ENCODE measurements around the gene TPK1.

Gene TPK1

GRCh38 chr7:144820552-144820951 lies 15.3 kb downstream of the TPK1 start:
- no peak overlapping the region for H3K4me2 ChIP-seq (ENCODE audit: low read length)

DNA sequence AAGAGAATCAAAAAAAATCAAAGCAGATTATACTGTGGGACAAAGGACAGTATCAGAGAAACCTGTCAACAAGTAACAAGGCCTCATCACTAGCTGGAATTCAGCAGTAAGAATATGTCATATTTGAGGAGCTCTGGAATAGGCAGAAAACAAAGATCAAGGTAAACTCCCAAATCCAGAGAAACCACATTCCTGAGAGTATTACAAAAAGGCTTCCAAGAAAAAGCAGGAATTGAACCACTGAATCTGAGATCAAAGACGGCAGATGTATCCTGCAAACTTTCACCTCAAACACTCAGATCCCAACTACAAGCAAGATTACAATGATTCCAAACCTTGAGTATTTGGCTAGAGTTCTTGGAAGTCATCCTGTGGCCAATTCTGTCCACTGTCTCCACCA lies 16.3 kb downstream of the TPK1 start:
- Histone ChIP-seq H3K4me2 (ENCODE audit: low read length) (no peak overlapping the region), H3K4me3 (ENCODE audit: low read depth, low read length) (no peak overlapping the region), H3K9ac (no peak overlapping the region), H3K27me3 (ENCODE audit: control insufficient read depth, insufficient read depth, low read length) (no peaks in the 10 kb centered on the region), H2AFZ (no peak overlapping the region), H3K4me1 (peaks cover 7% of the 10 kb centered on the region), H3K79me2 (no peaks in the 10 kb centered on the region), H3K27ac (no peak overlapping the region), H3K9me3 (ENCODE audit: control insufficient read depth, low read length) (no peaks in the 10 kb centered on the region), H3K36me3 (ENCODE audit: control insufficient read depth, insufficient read depth, low read length) (no peaks in the 10 kb centered on the region)
- TF ChIP-seq CTCF (IDR thresholded peaks at IDR 0.05): no peak

More at GRCh38 chr7:144820552-144820951, 15.3 kb downstream of the TPK1 start:
- no peak overlapping the region for H3K27ac ChIP-seq
- H3K4me3 ChIP-seq (ENCODE audit: low read depth, low read length): no peak overlapping the region
- no peak overlapping the region for H2AFZ ChIP-seq
- no peak overlapping the region for H3K9ac ChIP-seq
- H3K9me3 ChIP-seq (ENCODE audit: control insufficient read depth, low read length): no peaks in the 10 kb centered on the region
- H3K79me2 ChIP-seq: no peaks in the 10 kb centered on the region
- no peaks in the 10 kb centered on the region for H3K36me3 ChIP-seq (ENCODE audit: control insufficient read depth, insufficient read depth, low read length)
- no peaks in the 10 kb centered on the region for H3K27me3 ChIP-seq (ENCODE audit: control insufficient read depth, insufficient read depth, low read length)
- peaks cover 10% of the 10 kb centered on the region for H3K4me1 ChIP-seq
- no peak for TF ChIP-seq CTCF (IDR thresholded peaks at IDR 0.05)

DNA sequence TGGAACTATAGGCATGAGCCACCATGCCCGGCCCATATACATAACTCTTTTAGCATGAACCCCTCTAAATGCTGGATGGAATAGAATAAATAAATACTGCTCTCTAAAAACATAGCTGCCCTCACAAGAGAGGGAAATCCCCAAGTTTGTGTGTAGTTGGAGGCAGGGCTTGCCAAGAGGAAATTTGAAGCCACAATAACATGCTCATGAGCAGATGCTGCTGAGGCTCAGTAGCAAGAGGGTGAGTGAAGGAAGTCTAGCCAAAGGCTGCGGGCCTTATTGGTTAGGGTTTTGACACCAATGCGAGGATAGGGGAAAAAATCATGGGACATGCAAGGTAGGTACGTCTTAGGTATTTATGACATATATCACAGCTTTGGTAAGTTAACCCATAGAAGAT lies 17.3 kb downstream of the TPK1 start:
- no peaks in the 10 kb centered on the region for H3K9me3 ChIP-seq (ENCODE audit: control insufficient read depth, low read length)
- H3K4me1 ChIP-seq: peaks cover 5% of the 10 kb centered on the region
- no peak overlapping the region for H3K27ac ChIP-seq
- no peak for TF ChIP-seq CTCF (IDR thresholded peaks at IDR 0.05)
- H3K9ac ChIP-seq: no peak overlapping the region
- H3K4me2 ChIP-seq (ENCODE audit: low read length): no peak overlapping the region
- H3K4me3 ChIP-seq (ENCODE audit: low read depth, low read length): no peak overlapping the region
- no peaks in the 10 kb centered on the region for H3K27me3 ChIP-seq (ENCODE audit: control insufficient read depth, insufficient read depth, low read length)
- H3K36me3 ChIP-seq (ENCODE audit: control insufficient read depth, insufficient read depth, low read length): no peaks in the 10 kb centered on the region
- H2AFZ ChIP-seq: no peak overlapping the region
- H3K79me2 ChIP-seq: no peaks in the 10 kb centered on the region

DNA sequence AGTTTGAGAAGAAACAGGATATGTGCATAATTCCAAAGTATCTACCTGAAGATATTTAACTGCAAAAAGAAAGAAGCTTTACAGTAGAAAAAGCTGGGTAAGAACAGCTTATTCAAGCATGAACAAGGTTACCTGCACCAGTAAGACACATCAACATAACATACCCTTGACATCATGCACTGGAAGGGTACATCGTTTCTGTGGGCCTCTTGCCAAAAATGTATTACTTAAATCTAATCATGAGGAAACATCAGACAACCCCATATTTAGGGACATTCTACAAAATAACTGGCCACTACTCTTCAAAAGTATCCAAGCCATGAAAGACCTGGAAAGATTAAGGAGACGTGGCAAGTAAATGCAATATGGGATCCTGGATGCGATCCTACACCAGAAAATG lies 18.9 kb downstream of the TPK1 start:
- Histone ChIP-seq H3K4me2 (ENCODE audit: low read length) (no peak overlapping the region), H3K4me3 (ENCODE audit: low read depth, low read length) (no peak overlapping the region), H2AFZ (no peak overlapping the region), H3K36me3 (ENCODE audit: control insufficient read depth, insufficient read depth, low read length) (no peaks in the 10 kb centered on the region), H3K27me3 (ENCODE audit: control insufficient read depth, insufficient read depth, low read length) (no peaks in the 10 kb centered on the region), H3K4me1 (peaks cover 5% of the 10 kb centered on the region), H3K9ac (no peak overlapping the region), H3K9me3 (ENCODE audit: control insufficient read depth, low read length) (no peaks in the 10 kb centered on the region), H3K79me2 (no peaks in the 10 kb centered on the region), H3K27ac (no peak overlapping the region)
- TF ChIP-seq CTCF (IDR thresholded peaks at IDR 0.05): no peak

- H3K4me3 ChIP-seq (ENCODE audit: low read depth, low read length): no peak overlapping the region
- H3K9me3 ChIP-seq (ENCODE audit: control insufficient read depth, low read length): no peaks in the 10 kb centered on the region
- no peaks in the 10 kb centered on the region for H3K79me2 ChIP-seq
- no peaks in the 10 kb centered on the region for H3K36me3 ChIP-seq (ENCODE audit: control insufficient read depth, insufficient read depth, low read length)
- H2AFZ ChIP-seq: no peak overlapping the region
- no peak for TF ChIP-seq CTCF (IDR thresholded peaks at IDR 0.05)
- H3K4me1 ChIP-seq: no peaks in the 10 kb centered on the region
- no peaks in the 10 kb centered on the region for H3K27me3 ChIP-seq (ENCODE audit: control insufficient read depth, insufficient read depth, low read length)
- no peak overlapping the region for H3K4me2 ChIP-seq (ENCODE audit: low read length)
- no peak overlapping the region for H3K9ac ChIP-seq
- H3K27ac ChIP-seq: no peak overlapping the region
These were observed 21.6 kb downstream of the TPK1 start for GRCh38 chr7:144814299-144814698.
